Endothelial cell (in vitro differentiated cells): Measurements from ENCODE around the gene TNRC6B. TPM values are rescaled to one million over a fixed set of nuclear protein-coding genes. Genes with fewer than 3 reads are reported as not detected.
"Not testable (repeated sequence)": the region's sequence is repeated elsewhere in the genome, so short reads cannot be mapped to it uniquely, and the experiment has no call there.

Experiments
- DNase-seq: peaks from one replicate; pipeline ENCODE4 v3.0.0; 2021; ENCODE audit warnings: low spot score
- H3K27ac Mint-ChIP-seq: one replicate; pipeline ENCODE4 v1.8.0; 2021; ENCODE audit warnings: mixed read lengths, inconsistent platforms; ENCODE audit not compliant: unreplicated experiment
- H3K27me3 Mint-ChIP-seq: one replicate; pipeline ENCODE4 v1.8.0; 2021; ENCODE audit warnings: mild to moderate bottlenecking, moderate library complexity, mixed read lengths, inconsistent platforms; ENCODE audit not compliant: unreplicated experiment
- H3K36me3 Mint-ChIP-seq: one replicate; pipeline ENCODE4 v1.8.0; 2021; ENCODE audit warnings: mild to moderate bottlenecking, low read depth, mixed read lengths, inconsistent platforms; ENCODE audit not compliant: unreplicated experiment
- H3K4me1 Mint-ChIP-seq: one replicate; pipeline ENCODE4 v1.8.0; 2021; ENCODE audit warnings: mild to moderate bottlenecking, mixed read lengths, inconsistent platforms; ENCODE audit not compliant: unreplicated experiment
- H3K4me3 Mint-ChIP-seq: one replicate; pipeline ENCODE4 v1.8.0; 2021; ENCODE audit warnings: mild to moderate bottlenecking, mixed read lengths, inconsistent platforms; ENCODE audit not compliant: unreplicated experiment
- H3K9me3 Mint-ChIP-seq: one replicate; pipeline ENCODE4 v1.8.0; 2021; ENCODE audit warnings: mixed read lengths, inconsistent platforms; ENCODE audit not compliant: unreplicated experiment
- CTCF ChIP-seq: fragments of 200-600 bp; sonication (generic); IDR thresholded peaks from one replicate; pipeline ENCODE4 v1.5.0; 2021; ENCODE audit warnings: antibody characterized with exemption; ENCODE audit not compliant: unreplicated experiment
- total RNA-seq: library from RNA; stranded (reverse); fragmentation: NEBNext Ultra II Directional; extraction: Animal tissue kit (Norgen Biotek cat#: 25700); gene quantifications from one replicate; pipeline ENCODE4 v1.2.1, GENCODE V29; 2021; ENCODE audit not compliant: unreplicated experiment

The TNRC6B gene
- total RNA-seq, 1 donor from 2014 or later = 53.4 TPM

- H3K9me3 Mint-ChIP-seq = no peaks in the 10 kb centered on the region
- no peak for TF ChIP-seq CTCF
- H3K4me1 Mint-ChIP-seq = peaks cover 11% of the 10 kb centered on the region
- no peak overlapping the region for H3K27ac Mint-ChIP-seq
- peaks cover under 1% of the 10 kb centered on the region for H3K27me3 Mint-ChIP-seq
- DNase-seq = no peak
- H3K4me3 Mint-ChIP-seq = no peak overlapping the region
- H3K36me3 Mint-ChIP-seq = peaks cover 28% of the 10 kb centered on the region
Observed at GRCh38 chr22:40310768-40311120, 133.0 kb downstream of the TNRC6B start.

- not testable (repeated sequence) for DNase-seq, H3K4me3 Mint-ChIP-seq, H3K27ac Mint-ChIP-seq, H3K27me3 Mint-ChIP-seq, H3K9me3 Mint-ChIP-seq
- H3K36me3 Mint-ChIP-seq = peaks cover 35% of the 10 kb centered on the region
- H3K4me1 Mint-ChIP-seq = peaks cover 11% of the 10 kb centered on the region
Observed at GRCh38 chr22:40311646-40312045, 133.9 kb downstream of the TNRC6B start.

- Mint-ChIP-seq H3K4me1 (peaks cover 11% of the 10 kb centered on the region), H3K36me3 (peaks cover 39% of the 10 kb centered on the region)
Observed at GRCh38 chr22:40312050-40312449, 134.3 kb downstream of the TNRC6B start.

GRCh38 chr22:40313007-40313406, 135.3 kb downstream of the TNRC6B start:
- TF ChIP-seq CTCF = no peak
- Mint-ChIP-seq H3K27me3 (peaks cover 2% of the 10 kb centered on the region), H3K4me1 (peaks cover 11% of the 10 kb centered on the region), H3K4me3 (no peak overlapping the region), H3K27ac (no peak overlapping the region), H3K36me3 (peaks cover 44% of the 10 kb centered on the region), H3K9me3 (no peaks in the 10 kb centered on the region)
- DNase-seq = no peak

More at GRCh38 chr22:40312050-40312449, 134.3 kb downstream of the TNRC6B start:
- no peak overlapping the region for H3K27ac Mint-ChIP-seq
- TF ChIP-seq CTCF = no peak
- H3K9me3 Mint-ChIP-seq = no peaks in the 10 kb centered on the region
- DNase-seq = no peak
- H3K4me3 Mint-ChIP-seq = no peak overlapping the region
- H3K27me3 Mint-ChIP-seq = peaks cover 2% of the 10 kb centered on the region

- H3K9me3 Mint-ChIP-seq = no peaks in the 10 kb centered on the region
- peaks cover 37% of the 10 kb centered on the region for H3K36me3 Mint-ChIP-seq
- H3K4me1 Mint-ChIP-seq = peaks cover 5% of the 10 kb centered on the region
- H3K4me3 Mint-ChIP-seq = no peak overlapping the region
- peak overlapping the region; percentile 1 for H3K27ac Mint-ChIP-seq
- no peak for TF ChIP-seq CTCF
- H3K27me3 Mint-ChIP-seq = peaks cover 2% of the 10 kb centered on the region
- DNase-seq = no peak
Observed at GRCh38 chr22:40314041-40314440, 136.3 kb downstream of the TNRC6B start.

GRCh38 chr22:40320687-40321086, 143.0 kb downstream of the TNRC6B start:
- Mint-ChIP-seq H3K9me3 (no peaks in the 10 kb centered on the region), H3K27ac (no peak overlapping the region), H3K4me3 (no peak overlapping the region), H3K4me1 (peaks cover 21% of the 10 kb centered on the region), H3K36me3 (peaks cover 39% of the 10 kb centered on the region), H3K27me3 (peaks cover 2% of the 10 kb centered on the region)
- DNase-seq = no peak
- no peak for TF ChIP-seq CTCF
